PFSK-1 (cell line): ENCODE data around the gene TNNI3.
A peak's percentile ranks its signal among the peaks of the same experiment; 100 is the strongest.

ENCODE experiments used
- FOXP2 ChIP-seq: optimal IDR thresholded peaks from 2 replicates; pipeline ENCODE3; 2011; ENCODE audit warnings: borderline replicate concordance, control low read depth, inconsistent platforms; ENCODE audit not compliant: insufficient read depth; ENCODE audit errors: extremely low read length, extremely low read depth
- POLR2AphosphoS5 ChIP-seq: IDR thresholded peaks from 2 replicates; pipeline ENCODE4 v1.6.1; 2012; ENCODE audit warnings: low read depth, mild to moderate bottlenecking, control low read depth, low read length, moderate library complexity
- REST ChIP-seq, 2 experiments: IDR thresholded peaks; 2 replicates each; pipeline versions ENCODE4 v1.6.1 to v1.8.0; 2011 to 2012; ENCODE audit warnings: low read depth in 2 of 2, low read length in 2 of 2, control low read depth in 1 of 2, inconsistent platforms in 1 of 2, mild to moderate bottlenecking in 1 of 2, moderate library complexity in 1 of 2; ENCODE audit not compliant: insufficient read depth in 1 of 2
- SIN3A ChIP-seq: IDR thresholded peaks from 2 replicates; pipeline ENCODE4 v1.6.1; 2012; ENCODE audit warnings: mild to moderate bottlenecking, low read length, moderate library complexity, borderline replicate concordance; ENCODE audit not compliant: insufficient read depth
- TAF1 ChIP-seq: IDR thresholded peaks from 2 replicates; pipeline ENCODE4 v1.6.1; 2012; ENCODE audit warnings: low read length, control low read depth, borderline replicate concordance; ENCODE audit not compliant: insufficient read depth

The TNNI3 gene

GRCh38 chr19:55186080-55186479, 28.5 kb upstream of the TNNI3 start:
- TF ChIP-seq POLR2AphosphoS5 (no peak), FOXP2 (no peak), REST (IDR thresholded peaks at IDR 0.05; ENCODE audit: insufficient read depth in 1 of 2, low read depth in 2 of 2, low read length in 2 of 2) (no peak), SIN3A (no peak), TAF1 (no peak)

- TF ChIP-seq FOXP2, result no peak
- TF ChIP-seq SIN3A, result no peak
- no peak for TF ChIP-seq REST (IDR thresholded peaks at IDR 0.05; ENCODE audit: insufficient read depth in 1 of 2, low read depth in 2 of 2, low read length in 2 of 2)
- TF ChIP-seq POLR2AphosphoS5, result no peak
- no peak for TF ChIP-seq TAF1
Observed at GRCh38 chr19:55181740-55182139, 24.2 kb upstream of the TNNI3 start.

GRCh38 chr19:55179606-55180484, 22.3 kb upstream of the TNNI3 start, which contains the start of gene SYT5:
Gene SYT5 (minus strand): TSS chr19:55180289. CDS start chr19:55179041, 1,248 bp downstream.
- TF ChIP-seq SIN3A, result peak; percentile 100
- peak; percentile 97 to 98 for TF ChIP-seq REST (IDR thresholded peaks at IDR 0.05; ENCODE audit: insufficient read depth in 1 of 2, low read depth in 2 of 2, low read length in 2 of 2)
- no peak for TF ChIP-seq TAF1

GRCh38 chr19:55178781-55179599, 21.5 kb upstream of the TNNI3 start:
- TF ChIP-seq FOXP2 (no peak), REST (IDR thresholded peaks at IDR 0.05; ENCODE audit: insufficient read depth in 1 of 2, low read depth in 2 of 2, low read length in 2 of 2) (peak in 1 of 2 experiments; percentile 54; a peak in 2 of 4 replicates)
